Stomach (tissue), 9 donors: ENCODE data around the gene LCP1. TPM values are rescaled to one million over a fixed set of nuclear protein-coding genes. Genes with fewer than 3 reads are reported as not detected.
A peak's percentile ranks its signal among the peaks of the same experiment; 100 is the strongest.

ENCODE experiments used
- DNase-seq, 2 donors: peaks; one replicate each; pipeline versions ENCODE4 v3.0.0 to v3.0.0-alpha.2; 2013 to 2019
- H3K27ac ChIP-seq, 5 donors: fragments of 200-600 bp in 4 of 5; sonication (generic) in 4 of 5; one replicate each; pipeline ENCODE4 v1.5.1; 2013 to 2019; ENCODE audit warnings: mild to moderate bottlenecking in 1 of 5, moderate library complexity in 1 of 5
- H3K27me3 ChIP-seq, 3 donors: fragments of 200-600 bp; sonication (generic); one replicate each; pipeline ENCODE4 v1.5.1; 2017 to 2019; ENCODE audit warnings: mixed run types in 1 of 3
- H3K36me3 ChIP-seq, 4 donors: fragments of 200-600 bp; sonication (generic); 1 replicate in 3 of 4; 2 replicates in 1 of 4; pipeline ENCODE4 v1.5.1; 2016 to 2019
- H3K4me1 ChIP-seq, 4 donors: fragments of 200-600 bp; sonication (generic); one replicate each; pipeline ENCODE4 v1.5.1; 2016 to 2019
- H3K4me3 ChIP-seq, 4 donors: fragments of 200-600 bp; sonication (generic) in 3 of 4; one replicate each; pipeline ENCODE4 v1.5.1; 2016 to 2019; ENCODE audit warnings: mild to moderate bottlenecking in 1 of 4
- H3K9me3 ChIP-seq, 4 donors: fragments of 200-600 bp; sonication (generic); one replicate each; pipeline ENCODE4 v1.5.1; 2016 to 2019
- CTCF ChIP-seq, 7 experiments: fragments of 450-650 bp in 4 of 7; fragments of 200-600 bp in 3 of 7; sonication (generic) in 3 of 7; IDR thresholded peaks; one replicate each; pipeline ENCODE4 v1.5.1; 2016 to 2019; ENCODE audit warnings: antibody characterized with exemption in 7 of 7, control low read depth in 2 of 7, mild to moderate bottlenecking in 1 of 7
- EP300 ChIP-seq: sonication (generic); formaldehyde crosslinking; IDR thresholded peaks from one replicate; pipeline ENCODE4 v1.6.1; 2017; ENCODE audit warnings: antibody characterized with exemption
- POLR2A ChIP-seq, 4 donors: fragments of 450-650 bp; IDR thresholded peaks; one replicate each; pipeline ENCODE4 v1.6.1; 2016; ENCODE audit warnings: antibody characterized with exemption in 4 of 4, control low read depth in 2 of 4, mild to moderate bottlenecking in 1 of 4, moderate library complexity in 1 of 4
- POLR2AphosphoS5 ChIP-seq, 3 donors: sonication (generic); formaldehyde crosslinking; IDR thresholded peaks; one replicate each; pipeline ENCODE4 v1.6.1; 2016; ENCODE audit warnings: antibody characterized with exemption in 3 of 3
- WGBS, 5 donors: extraction: QIAGEN DNeasy Blood & Tissue Kit in 3 of 5; methylation state at CpG; one replicate each; pipeline versions ENCODE4 v1.1.5 to v1.1.7; 2013 to 2018; 5-methylcytosine and 5-hydroxymethylcytosine counted together
- intact Hi-C: fragments of 100-400 bp; cut with DNase I; formaldehyde crosslinking; loops from one replicate; pipeline ENCODE4 v1.15.1; 2023; ENCODE audit warnings: low total_unique reads
- polyA plus RNA-seq, 3 donors: library from polyadenylated mRNA; stranded (reverse); fragments of 200-250 nt; gene quantifications; one replicate each; pipeline ENCODE4 v1.2.3, GENCODE V29; 2013
- total RNA-seq, 5 donors: library from RNA; depleted of rRNA; stranded (reverse); fragments of >200 nt; gene quantifications; one replicate each; pipeline versions ENCODE4 v1.1.0 to v1.2.3, GENCODE V29; 2014 to 2016
- donor health status: healthy with polysubstance abuse.
- donor health status: Bipolar disorder and iron deficiency.
- donor health status: healthy.

The LCP1 gene
- total and polyA plus RNA-seq, 8 donors = 10.6 to 44.6 (median 20.0) TPM; not detected in 1

GRCh38 chr13:46170268-46170667 is 11.7 kb downstream of the LCP1 start:
- Histone ChIP-seq H3K4me1 (peaks cover 0 to 59% (median 0%) of the 10 kb centered on the region in 4 donors), H3K36me3 (no peaks in the 10 kb centered on the region), H3K4me3 (no peak overlapping the region), H3K9me3 (no peaks in the 10 kb centered on the region), H3K27ac (peak overlapping the region in 2 of 5 donors; percentile 27 to 66), H3K27me3 (no peaks in the 10 kb centered on the region)
- peak in 1 of 2 donors; percentile 44 for DNase-seq
- WGBS, 5 donors = 45 to 64% (median 52%) methylated on average over 7 of the region's 7 CpGs
- intact Hi-C loops = no loop called here
- TF ChIP-seq POLR2A (IDR thresholded peaks at IDR 0.05) (no peak), POLR2AphosphoS5 (IDR thresholded peaks at IDR 0.05) (no peak), EP300 (no peak), CTCF (IDR thresholded peaks at IDR 0.05) (no peak)

- intact Hi-C loops = no loop called here
- Histone ChIP-seq H3K9me3 (no peaks in the 10 kb centered on the region), H3K27ac (no peak overlapping the region), H3K36me3 (no peaks in the 10 kb centered on the region), H3K27me3 (no peaks in the 10 kb centered on the region), H3K4me1 (peaks cover 0 to 59% (median 0%) of the 10 kb centered on the region in 4 donors), H3K4me3 (no peak overlapping the region)
- no peak for DNase-seq
- WGBS, 5 donors = 75 to 88% (median 80%) methylated on average over 2 of the region's 2 CpGs
- no peak for TF ChIP-seq EP300
- TF ChIP-seq POLR2AphosphoS5 (IDR thresholded peaks at IDR 0.05) = no peak
- TF ChIP-seq POLR2A (IDR thresholded peaks at IDR 0.05) = no peak
- TF ChIP-seq CTCF (IDR thresholded peaks at IDR 0.05) = no peak
Measured at GRCh38 chr13:46169758-46170157, 12.2 kb downstream of the LCP1 start.

- no peaks in the 10 kb centered on the region for H3K36me3 ChIP-seq
- peak overlapping the region in 1 of 5 donors; percentile 43 for H3K27ac ChIP-seq
- peaks cover 0 to 55% (median 0%) of the 10 kb centered on the region in 4 donors for H3K4me1 ChIP-seq
- no peak for DNase-seq
- WGBS, 5 donors = 58 to 78% (median 70%) methylated on average over 1 of the region's 1 CpG
- no peaks in the 10 kb centered on the region for H3K9me3 ChIP-seq
- intact Hi-C loops = no loop called here
- no peaks in the 10 kb centered on the region for H3K27me3 ChIP-seq
- no peak overlapping the region for H3K4me3 ChIP-seq
- TF ChIP-seq POLR2A (IDR thresholded peaks at IDR 0.05) (no peak), CTCF (IDR thresholded peaks at IDR 0.05) (no peak), POLR2AphosphoS5 (IDR thresholded peaks at IDR 0.05) (no peak), EP300 (no peak)
Measured at GRCh38 chr13:46168783-46169182, 13.2 kb downstream of the LCP1 start.

GRCh38 chr13:46168341-46168740 is 13.6 kb downstream of the LCP1 start:
- peak in 1 of 2 donors; percentile 47 for DNase-seq
- H3K4me3 ChIP-seq = no peak overlapping the region

More at GRCh38 chr13:46168341-46168740, 13.6 kb downstream of the LCP1 start:
- Histone ChIP-seq H3K9me3 (no peaks in the 10 kb centered on the region), H3K4me1 (peaks cover 0 to 53% (median 0%) of the 10 kb centered on the region in 4 donors), H3K27ac (peak overlapping the region in 2 of 5 donors; percentile 1 to 43), H3K27me3 (no peaks in the 10 kb centered on the region), H3K36me3 (no peaks in the 10 kb centered on the region)
- intact Hi-C loops = no loop called here
- WGBS, 5 donors = 50 to 78% (median 69%) methylated on average over 7 to 8 of the region's 8 CpGs
- no peak for TF ChIP-seq POLR2AphosphoS5 (IDR thresholded peaks at IDR 0.05)
- no peak for TF ChIP-seq CTCF (IDR thresholded peaks at IDR 0.05)
- no peak for TF ChIP-seq POLR2A (IDR thresholded peaks at IDR 0.05)
- no peak for TF ChIP-seq EP300
